ENCODE measurements around the gene C16orf78.

C16orf78 gene

DNA sequence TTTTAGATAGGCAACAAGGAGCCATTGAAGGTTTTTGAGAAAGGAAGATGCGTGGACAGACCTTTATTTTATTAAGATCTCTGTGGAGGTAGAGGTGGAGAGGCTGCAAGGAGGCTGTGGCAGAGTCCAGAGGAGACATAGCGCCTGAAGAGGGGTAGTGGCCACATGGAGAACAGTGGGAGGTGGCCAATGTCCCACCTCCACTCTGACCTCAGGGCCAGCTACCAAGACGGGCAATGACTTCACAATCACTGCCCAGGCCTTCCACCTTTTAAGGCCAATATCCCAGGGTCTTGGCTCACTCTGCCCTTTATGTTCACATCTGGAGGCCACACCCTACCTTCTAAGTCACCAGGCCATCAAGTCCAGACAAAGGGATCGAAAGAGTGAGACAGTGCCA, at the start of gene C16orf78:
TSS of gene C16orf78 (plus strand) at position 301 of the 400 bp plus-strand sequence. CDS start 136 bp downstream, outside the sequence.
- DNase-seq, result no peak

DNA sequence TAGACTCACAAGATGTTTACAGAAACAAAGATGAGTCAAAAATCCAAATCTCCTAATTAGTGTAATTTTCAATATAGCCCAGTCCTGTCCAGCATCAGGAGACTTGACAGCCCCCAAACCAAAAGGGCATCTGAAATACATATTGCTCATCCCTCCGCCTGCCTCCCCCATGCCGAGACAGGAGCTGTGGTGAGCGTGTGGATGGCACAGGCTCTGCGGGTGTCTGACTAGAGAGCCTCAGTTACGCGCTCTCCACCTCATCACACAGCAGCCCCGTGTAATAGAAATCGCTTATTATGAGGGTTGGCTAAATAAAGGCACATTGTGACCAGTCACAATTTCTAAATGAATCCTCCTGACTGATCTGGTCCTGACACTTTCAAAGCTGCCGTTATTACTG, 48.9 kb upstream of the C16orf78 start:
- no peak for DNase-seq

DNA sequence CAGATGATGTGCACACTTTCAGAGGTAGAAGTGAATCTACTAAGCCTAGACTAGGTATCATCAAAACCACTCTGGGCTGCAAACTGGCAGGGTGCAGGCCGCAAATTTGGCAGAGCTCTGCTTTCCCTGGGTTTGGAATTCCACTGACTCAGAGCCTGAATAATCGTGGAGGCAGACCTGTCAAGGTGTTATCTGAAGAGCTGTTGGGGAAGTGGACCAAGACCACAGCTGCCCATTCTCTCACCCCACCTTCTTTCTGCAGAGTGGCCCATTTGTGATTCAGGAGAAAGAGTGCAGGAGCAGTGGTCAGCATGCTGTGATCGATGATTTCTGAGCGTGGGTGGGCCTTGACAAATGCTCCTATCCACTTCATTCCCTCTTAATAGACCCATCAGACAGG, 46.1 kb upstream of the C16orf78 start:
- no peak for DNase-seq

- DNase-seq, result no peak
Measured at GRCh38 chr16:49328325-49328724, 45.3 kb upstream of the C16orf78 start.

GRCh38 chr16:49330562-49331201, 42.9 kb upstream of the C16orf78 start:
- DNase-seq, result no peak

GRCh38 chr16:49332589-49333258, 40.9 kb upstream of the C16orf78 start:
- DNase-seq, result no peak

DNA sequence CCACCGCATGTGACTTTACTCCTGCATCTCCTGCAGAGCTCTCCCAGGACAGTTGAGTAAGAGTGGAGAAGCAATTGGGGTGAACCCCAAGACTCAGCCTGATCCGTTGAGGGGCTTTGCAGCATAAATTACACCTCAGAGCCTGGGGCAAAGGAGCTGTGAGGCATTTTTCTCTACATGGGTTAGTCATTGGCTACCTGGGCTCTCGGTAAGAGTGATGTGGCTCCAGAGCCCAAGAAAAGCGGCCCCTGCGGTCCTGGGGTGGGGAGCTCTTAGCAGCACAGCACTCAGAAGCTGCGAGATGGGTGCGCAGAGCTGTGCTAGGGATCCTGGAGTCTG, 40.4 kb upstream of the C16orf78 start:
- DNase-seq, result no peak

DNA sequence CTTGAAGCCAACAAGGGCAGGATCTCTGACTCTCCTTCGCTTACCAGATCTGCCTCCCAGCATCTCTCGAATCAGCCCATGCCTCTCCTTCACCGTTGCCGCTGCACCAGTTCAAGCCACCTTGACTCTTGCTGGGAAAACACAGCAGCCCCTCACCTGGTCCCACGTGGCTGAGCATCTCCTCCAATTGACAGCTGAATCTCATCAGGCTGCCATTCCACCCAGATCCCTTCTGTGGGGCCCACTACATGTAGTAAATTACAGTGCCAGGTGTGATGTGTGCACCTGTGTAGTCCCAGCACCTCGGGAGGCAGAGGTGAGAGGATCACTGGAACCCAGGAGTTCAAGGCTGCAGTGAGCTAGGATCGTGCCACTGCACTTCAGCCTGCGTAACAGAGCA, 37.8 kb upstream of the C16orf78 start:
- no peak for DNase-seq

DNA sequence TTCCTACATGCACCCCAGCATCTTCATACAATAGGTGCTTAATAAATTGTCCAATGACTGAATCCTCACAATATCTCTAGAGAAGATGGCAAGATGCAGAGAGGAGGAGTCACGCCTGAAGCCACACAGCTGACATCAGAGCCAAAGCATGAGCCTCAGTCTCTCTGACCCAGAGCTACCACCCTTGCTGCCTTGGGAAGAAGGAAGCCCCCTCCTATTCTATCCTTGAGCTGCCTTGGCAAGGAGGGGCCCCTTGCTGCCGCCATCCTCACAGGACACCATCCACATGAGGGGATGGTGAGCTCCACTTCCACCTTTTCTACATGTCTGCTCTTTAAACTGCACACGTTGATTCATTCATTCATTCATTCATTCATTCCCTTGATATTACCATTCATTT, 37.0 kb upstream of the C16orf78 start:
- DNase-seq, result no peak

DNA sequence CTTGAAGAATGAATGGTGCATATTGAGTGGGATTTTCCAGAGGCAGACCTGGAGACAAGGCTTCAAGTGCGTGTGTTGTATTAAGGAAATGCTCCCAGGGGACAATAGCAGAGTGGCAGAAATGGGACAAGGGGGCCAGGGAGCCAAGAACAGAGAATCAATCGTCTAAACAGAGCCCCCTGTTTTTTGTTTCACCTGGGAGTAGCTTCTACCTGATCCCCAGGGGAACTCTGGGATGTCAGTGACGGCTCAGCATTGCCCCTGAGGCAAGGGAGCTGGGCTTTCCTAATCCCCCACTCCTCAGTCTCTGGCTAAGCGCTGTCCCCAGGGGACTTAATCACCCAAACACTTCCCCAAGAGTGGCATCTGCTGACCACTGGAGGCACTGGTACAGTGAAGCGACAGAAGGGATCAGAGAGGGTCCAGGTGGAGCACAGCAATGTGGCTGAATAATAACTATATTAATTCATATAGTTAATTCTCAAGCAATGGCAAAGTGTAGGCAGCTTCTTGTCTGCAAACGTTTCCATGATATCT, 35.7 kb upstream of the C16orf78 start:
- DNase-seq, result no peak

GRCh38 chr16:49338611-49339265, 34.9 kb upstream of the C16orf78 start:
- no peak for DNase-seq

GRCh38 chr16:49340466-49340865, 33.1 kb upstream of the C16orf78 start:
- no peak for DNase-seq

GRCh38 chr16:49341706-49342105, 31.9 kb upstream of the C16orf78 start:
- no peak for DNase-seq

GRCh38 chr16:49342336-49343265, 31.0 kb upstream of the C16orf78 start:
- DNase-seq, result no peak

DNA sequence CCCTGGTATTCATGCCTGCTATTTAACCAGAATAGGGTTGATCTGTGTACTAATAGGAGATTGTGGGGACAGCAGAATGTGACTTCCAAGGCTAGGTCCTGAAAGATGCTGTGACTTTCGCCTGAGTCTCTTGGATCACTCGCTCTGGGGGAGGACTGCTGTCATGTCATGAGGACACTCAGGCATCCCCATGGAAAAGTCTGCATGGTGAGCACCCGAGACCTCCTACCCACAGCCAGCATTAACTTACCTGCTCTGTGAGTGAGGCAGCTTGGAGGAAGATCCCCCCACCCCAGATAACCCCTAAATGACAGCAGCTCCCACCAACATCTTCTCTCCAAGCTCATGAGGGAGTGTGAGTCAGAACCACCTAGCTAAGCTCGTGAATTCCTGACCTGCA, 30.3 kb upstream of the C16orf78 start:
- no peak for DNase-seq

GRCh38 chr16:49344401-49344800, 29.2 kb upstream of the C16orf78 start:
- no peak for DNase-seq

GRCh38 chr16:49345829-49346228, 27.8 kb upstream of the C16orf78 start:
- no peak for DNase-seq

- no peak for DNase-seq
Measured at GRCh38 chr16:49346459-49346858, 27.1 kb upstream of the C16orf78 start.

GRCh38 chr16:49347476-49347875, 26.1 kb upstream of the C16orf78 start:
- DNase-seq, result no peak

DNA sequence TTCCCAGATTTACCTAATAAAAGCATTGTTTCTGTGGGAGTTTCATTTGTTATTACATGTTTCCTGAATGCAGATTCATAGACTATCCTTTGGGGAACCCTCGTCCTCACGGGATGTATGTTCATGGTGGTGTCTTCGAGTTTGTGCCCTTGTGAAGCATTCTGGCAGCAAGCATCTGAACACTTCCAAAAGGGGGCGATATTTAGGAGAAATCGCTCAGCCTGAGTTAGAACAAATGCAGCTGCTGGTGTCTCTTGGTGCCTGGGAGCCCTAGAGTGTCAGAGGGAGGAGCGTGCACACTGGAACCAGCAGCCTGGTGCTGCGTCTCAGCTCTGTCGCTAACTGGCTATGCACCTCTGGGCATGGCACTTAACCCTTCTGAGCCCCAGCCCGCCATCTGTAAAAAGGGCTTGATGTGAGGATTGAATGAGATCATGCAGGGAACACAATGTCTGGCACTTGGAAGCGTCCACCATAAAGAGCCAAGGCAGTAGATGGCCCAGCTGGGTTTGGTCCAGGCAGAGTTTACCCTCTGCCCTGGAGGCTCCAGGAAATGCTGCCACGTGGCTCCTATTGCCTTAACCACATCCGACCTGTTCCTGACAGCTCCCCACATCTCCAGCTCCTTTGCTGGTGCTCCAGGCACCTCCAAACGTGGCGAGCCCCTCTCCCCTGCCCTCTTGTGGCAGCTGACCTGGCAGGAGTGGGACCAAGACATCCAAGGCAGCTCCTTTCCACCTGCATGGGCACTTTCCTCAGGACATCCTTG, 25.0 kb upstream of the C16orf78 start:
- DNase-seq, result no peak

DNA sequence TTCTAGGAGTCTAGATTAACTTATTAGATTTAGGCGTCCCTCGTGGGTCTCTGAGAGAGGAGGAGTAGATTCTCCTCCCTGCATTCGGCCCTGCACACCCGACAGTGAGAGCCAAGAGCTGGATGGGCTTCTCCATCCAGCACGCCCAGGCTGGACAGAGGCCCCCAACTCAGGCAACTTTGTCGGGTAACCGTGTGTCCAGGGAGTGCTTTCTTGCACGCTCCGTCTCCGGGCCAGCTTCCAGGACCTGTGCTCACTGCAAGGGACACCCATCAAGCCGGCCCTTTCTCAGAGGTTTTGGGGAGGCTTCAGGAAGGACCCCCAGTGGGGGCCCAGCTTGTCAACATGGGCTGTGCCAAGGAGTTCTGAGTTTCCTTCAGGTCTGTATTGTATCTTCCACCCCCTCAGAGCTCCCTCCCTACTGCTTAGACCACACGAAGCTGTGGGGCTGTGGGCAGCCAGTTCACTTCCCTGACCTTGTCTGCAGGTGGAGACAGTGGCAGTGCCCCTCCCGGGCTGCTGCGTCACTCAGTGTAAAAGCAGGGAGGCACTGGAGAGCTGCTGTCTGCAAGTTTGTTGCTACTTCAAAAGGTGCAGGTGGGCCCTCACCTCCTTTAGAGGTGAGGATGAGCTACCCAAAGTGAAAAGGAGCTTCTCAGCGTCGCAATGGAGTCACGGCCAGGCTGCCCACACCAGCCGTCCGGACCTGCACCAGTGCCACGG, 24.0 kb upstream of the C16orf78 start:
- no peak for DNase-seq
